ENCODE measurements around the gene TBC1D22A. TPM values are rescaled to one million over a fixed set of nuclear protein-coding genes. Genes with fewer than 3 reads are reported as not detected.

TBC1D22A gene
- total and polyA plus RNA-seq, 8 donors: 13.3 to 53.1 (median 21.5) TPM

GRCh38 chr22:47131632-47132427, 369.4 kb downstream of the TBC1D22A start:
- no peak overlapping the region for H3K4me3 ChIP-seq
- no peaks in the 10 kb centered on the region for H3K27me3 ChIP-seq
- TF ChIP-seq EP300 (IDR thresholded peaks at IDR 0.05) (no peak), POLR2A (IDR thresholded peaks at IDR 0.05) (no peak), POLR2AphosphoS5 (IDR thresholded peaks at IDR 0.05) (no peak), CTCF (IDR thresholded peaks at IDR 0.05) (no peak)
- H3K4me1 ChIP-seq: peaks cover 0 to 7% (median 0%) of the 10 kb centered on the region in 4 donors
- DNase-seq: no peak
- H3K36me3 ChIP-seq: peaks cover 0 to 8% (median 4%) of the 10 kb centered on the region in 4 donors
- H3K27ac ChIP-seq: no peak overlapping the region
- intact Hi-C loops (cut with DNase I; ENCODE audit: low total_unique reads): no loop called here
- H3K9me3 ChIP-seq: no peaks in the 10 kb centered on the region
- WGBS, 5 donors: 92 to 96% (median 95%) methylated on average over 20 to 21 of the region's 21 CpGs

GRCh38 chr22:47132428-47132825, 370.0 kb downstream of the TBC1D22A start:
- no peaks in the 10 kb centered on the region for H3K9me3 ChIP-seq
- 81 to 88% (median 83%) methylated on average over 12 to 13 of the region's 13 CpGs for WGBS, 5 donors
- DNase-seq: no peak
- no peak overlapping the region for H3K27ac ChIP-seq
- no peaks in the 10 kb centered on the region for H3K27me3 ChIP-seq
- H3K4me1 ChIP-seq: peaks cover 0 to 7% (median 0%) of the 10 kb centered on the region in 4 donors
- H3K4me3 ChIP-seq: no peak overlapping the region
- intact Hi-C loops (cut with DNase I; ENCODE audit: low total_unique reads): no loop called here
- no peak for TF ChIP-seq CTCF (IDR thresholded peaks at IDR 0.05)
- TF ChIP-seq POLR2AphosphoS5 (IDR thresholded peaks at IDR 0.05): no peak
- TF ChIP-seq EP300 (IDR thresholded peaks at IDR 0.05): no peak
- no peak for TF ChIP-seq POLR2A (IDR thresholded peaks at IDR 0.05)
- peaks cover 0 to 8% (median 4%) of the 10 kb centered on the region in 4 donors for H3K36me3 ChIP-seq

GRCh38 chr22:47133061-47133969, 370.9 kb downstream of the TBC1D22A start:
- H3K27ac ChIP-seq: no peak overlapping the region
- WGBS, 5 donors: 80 to 91% (median 89%) methylated on average over 19 to 25 of the region's 25 CpGs
- DNase-seq: no peak
- intact Hi-C loops (cut with DNase I; ENCODE audit: low total_unique reads): no loop called here
- no peaks in the 10 kb centered on the region for H3K9me3 ChIP-seq
- H3K36me3 ChIP-seq: peaks cover 0 to 8% (median 4%) of the 10 kb centered on the region in 4 donors
- H3K4me3 ChIP-seq: no peak overlapping the region
- no peak for TF ChIP-seq POLR2A (IDR thresholded peaks at IDR 0.05)
- no peak for TF ChIP-seq CTCF (IDR thresholded peaks at IDR 0.05)
- no peak for TF ChIP-seq POLR2AphosphoS5 (IDR thresholded peaks at IDR 0.05)
- TF ChIP-seq EP300 (IDR thresholded peaks at IDR 0.05): no peak
- peaks cover 0 to 7% (median 0%) of the 10 kb centered on the region in 4 donors for H3K4me1 ChIP-seq
- no peaks in the 10 kb centered on the region for H3K27me3 ChIP-seq

- Histone ChIP-seq H3K36me3 (peaks cover 0 to 5% (median 2%) of the 10 kb centered on the region in 4 donors), H3K4me1 (peaks cover 0 to 7% (median 0%) of the 10 kb centered on the region in 4 donors), H3K4me3 (no peak overlapping the region), H3K27me3 (no peaks in the 10 kb centered on the region), H3K9me3 (no peaks in the 10 kb centered on the region), H3K27ac (no peak overlapping the region)
- DNase-seq: no peak
- intact Hi-C loops (cut with DNase I; ENCODE audit: low total_unique reads): no loop called here
- no peak for TF ChIP-seq EP300 (IDR thresholded peaks at IDR 0.05)
- TF ChIP-seq CTCF (IDR thresholded peaks at IDR 0.05): no peak
- TF ChIP-seq POLR2AphosphoS5 (IDR thresholded peaks at IDR 0.05): no peak
- no peak for TF ChIP-seq POLR2A (IDR thresholded peaks at IDR 0.05)
- 76 to 88% (median 81%) methylated on average over 8 to 10 of the region's 10 CpGs for WGBS, 5 donors
These were observed 371.8 kb downstream of the TBC1D22A start for GRCh38 chr22:47134222-47134621.
